Type B pancreatic cell (in vitro differentiated cells): ENCODE data around the gene FAT1. TPM values are rescaled to one million over a fixed set of nuclear protein-coding genes. Genes with fewer than 3 reads are reported as not detected.

Experiments
- DNase-seq: peaks from one replicate; pipeline ENCODE4 v3.0.0; 2021; ENCODE audit warnings: mixed read lengths; ENCODE audit not compliant: unreplicated experiment; ENCODE audit errors: extremely low spot score
- H3K27ac Mint-ChIP-seq: 2 replicates; pipeline ENCODE4 v1.8.0; 2021; ENCODE audit warnings: mild to moderate bottlenecking, mixed read lengths
- H3K27me3 Mint-ChIP-seq: 2 replicates; pipeline ENCODE4 v1.8.0; 2021; ENCODE audit warnings: mixed read lengths
- H3K36me3 Mint-ChIP-seq: 2 replicates; pipeline ENCODE4 v1.8.0; 2021; ENCODE audit warnings: mixed read lengths
- H3K4me1 Mint-ChIP-seq: one replicate; pipeline ENCODE4 v1.8.0; 2021; ENCODE audit warnings: mixed read lengths; ENCODE audit not compliant: unreplicated experiment
- H3K4me3 Mint-ChIP-seq: 2 replicates; pipeline ENCODE4 v1.8.0; 2021; ENCODE audit warnings: mild to moderate bottlenecking, mixed read lengths
- H3K9me3 Mint-ChIP-seq: 2 replicates; pipeline ENCODE4 v1.8.0; 2021; ENCODE audit warnings: mixed read lengths
- CTCF ChIP-seq: fragments of 200-600 bp; sonication (generic); conservative IDR thresholded peaks from 2 replicates; pipeline ENCODE4 v1.5.0; 2021; ENCODE audit warnings: antibody characterized with exemption, mild to moderate bottlenecking
- total RNA-seq: library from RNA; stranded (reverse); gene quantifications from 2 replicates; pipeline ENCODE4 v1.2.1, GENCODE V29; 2021; ENCODE audit warnings: low replicate concordance

FAT1 gene
- total RNA-seq, 1 donor from 2014 or later = 197 TPM

- no peak overlapping the region for H3K4me3 Mint-ChIP-seq
- no peak overlapping the region for H3K27ac Mint-ChIP-seq
- TF ChIP-seq CTCF = no peak
- peaks cover 6% of the 10 kb centered on the region for H3K4me1 Mint-ChIP-seq
- H3K9me3 Mint-ChIP-seq = no peaks in the 10 kb centered on the region
- H3K27me3 Mint-ChIP-seq = no peaks in the 10 kb centered on the region
- no peak for DNase-seq
- H3K36me3 Mint-ChIP-seq = peaks cover 35% of the 10 kb centered on the region
These were observed 65.9 kb downstream of the FAT1 start for GRCh38 chr4:186657764-186658163.

- TF ChIP-seq CTCF = no peak
- peaks cover 24% of the 10 kb centered on the region for H3K36me3 Mint-ChIP-seq
- no peaks in the 10 kb centered on the region for H3K9me3 Mint-ChIP-seq
- peaks cover 18% of the 10 kb centered on the region for H3K4me1 Mint-ChIP-seq
- no peaks in the 10 kb centered on the region for H3K27me3 Mint-ChIP-seq
- H3K27ac Mint-ChIP-seq = no peak overlapping the region
- no peak for DNase-seq
- no peak overlapping the region for H3K4me3 Mint-ChIP-seq
These were observed 69.7 kb downstream of the FAT1 start for GRCh38 chr4:186653969-186654368.

- H3K4me1 Mint-ChIP-seq = peaks cover 18% of the 10 kb centered on the region
- H3K27ac Mint-ChIP-seq = peak overlapping the region; percentile 36
- no peak for TF ChIP-seq CTCF
- no peaks in the 10 kb centered on the region for H3K9me3 Mint-ChIP-seq
- DNase-seq = no peak
- H3K4me3 Mint-ChIP-seq = peak overlapping the region; percentile 44
- H3K27me3 Mint-ChIP-seq = no peaks in the 10 kb centered on the region
- peaks cover 33% of the 10 kb centered on the region for H3K36me3 Mint-ChIP-seq
These were observed 72.0 kb downstream of the FAT1 start for GRCh38 chr4:186651624-186652023.

- Mint-ChIP-seq H3K27me3 (no peaks in the 10 kb centered on the region), H3K27ac (peak overlapping the region; percentile 36), H3K4me3 (no peak overlapping the region), H3K36me3 (peaks cover 30% of the 10 kb centered on the region), H3K4me1 (peaks cover 18% of the 10 kb centered on the region), H3K9me3 (no peaks in the 10 kb centered on the region)
- no peak for TF ChIP-seq CTCF
- DNase-seq = no peak
These were observed 72.5 kb downstream of the FAT1 start for GRCh38 chr4:186651181-186651603.

- Mint-ChIP-seq H3K9me3 (no peaks in the 10 kb centered on the region), H3K36me3 (peaks cover 32% of the 10 kb centered on the region), H3K4me3 (no peak overlapping the region), H3K27me3 (no peaks in the 10 kb centered on the region), H3K27ac (no peak overlapping the region), H3K4me1 (peaks cover 18% of the 10 kb centered on the region)
- DNase-seq = no peak
- no peak for TF ChIP-seq CTCF
These were observed 73.1 kb downstream of the FAT1 start for GRCh38 chr4:186650401-186651180.
